GM12864 (cell line): ENCODE results near the gene UBAC2.

ENCODE experiments used
- DNase-seq: peaks from one replicate; pipeline ENCODE4 v3.0.0-alpha.2; 2011; ENCODE audit warnings: low read depth
- H3K4me3 ChIP-seq: 2 replicates; pipeline ENCODE4 v1.5.1; 2011; ENCODE audit warnings: mild to moderate bottlenecking, low read depth, low read length, control low read depth
- TF ChIP-seq, protein P1 (sequence below): IDR thresholded peaks from 2 replicates; pipeline ENCODE4 v1.5.1; 2011; ENCODE audit warnings: low read depth, mild to moderate bottlenecking, moderate library complexity, low read length, control low read depth, inconsistent platforms; ENCODE audit errors: missing control alignments

The UBAC2 gene

DNA sequence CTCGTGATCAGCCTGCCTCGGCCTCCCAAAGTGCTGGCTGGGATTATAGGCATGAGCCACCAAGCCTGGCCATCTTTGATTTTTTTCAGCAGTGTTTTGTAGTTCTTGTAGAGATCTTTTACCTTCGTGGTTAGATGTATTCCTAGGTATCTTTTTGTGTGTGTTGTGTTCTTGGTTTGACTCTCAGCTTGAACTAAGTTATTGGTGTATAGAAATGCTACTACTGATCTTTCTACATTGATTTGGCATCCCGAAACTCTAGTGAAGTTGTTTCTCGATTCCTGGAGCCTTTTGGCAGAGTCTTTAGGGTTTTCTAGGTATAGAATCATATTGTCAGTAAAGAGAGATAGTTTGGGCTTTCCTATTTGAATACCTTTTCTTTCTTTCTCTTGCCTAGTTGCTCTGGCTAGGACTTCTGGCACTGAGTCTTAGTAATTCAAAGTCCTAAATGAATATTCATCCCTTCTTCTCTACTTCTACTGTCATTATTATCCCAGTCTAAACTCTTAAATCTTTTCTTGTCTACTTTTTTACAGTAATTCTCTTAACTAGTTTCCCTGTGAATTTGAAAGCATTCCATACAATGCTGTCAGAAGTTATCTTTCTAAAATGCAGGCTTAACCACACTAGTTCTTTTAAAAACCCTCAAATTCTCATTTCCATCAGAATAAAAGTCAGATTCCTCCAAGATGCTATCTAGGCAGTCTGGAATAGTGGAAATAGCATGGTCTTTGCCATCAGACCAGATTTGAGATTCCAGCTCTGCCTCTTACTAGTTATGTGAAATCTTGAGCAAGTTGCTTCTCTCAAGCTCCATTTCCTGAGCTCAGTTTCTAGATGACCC, 50.5 kb downstream of the UBAC2 start:
- DNase-seq = no peak
- TF ChIP-seq, protein P1, sequence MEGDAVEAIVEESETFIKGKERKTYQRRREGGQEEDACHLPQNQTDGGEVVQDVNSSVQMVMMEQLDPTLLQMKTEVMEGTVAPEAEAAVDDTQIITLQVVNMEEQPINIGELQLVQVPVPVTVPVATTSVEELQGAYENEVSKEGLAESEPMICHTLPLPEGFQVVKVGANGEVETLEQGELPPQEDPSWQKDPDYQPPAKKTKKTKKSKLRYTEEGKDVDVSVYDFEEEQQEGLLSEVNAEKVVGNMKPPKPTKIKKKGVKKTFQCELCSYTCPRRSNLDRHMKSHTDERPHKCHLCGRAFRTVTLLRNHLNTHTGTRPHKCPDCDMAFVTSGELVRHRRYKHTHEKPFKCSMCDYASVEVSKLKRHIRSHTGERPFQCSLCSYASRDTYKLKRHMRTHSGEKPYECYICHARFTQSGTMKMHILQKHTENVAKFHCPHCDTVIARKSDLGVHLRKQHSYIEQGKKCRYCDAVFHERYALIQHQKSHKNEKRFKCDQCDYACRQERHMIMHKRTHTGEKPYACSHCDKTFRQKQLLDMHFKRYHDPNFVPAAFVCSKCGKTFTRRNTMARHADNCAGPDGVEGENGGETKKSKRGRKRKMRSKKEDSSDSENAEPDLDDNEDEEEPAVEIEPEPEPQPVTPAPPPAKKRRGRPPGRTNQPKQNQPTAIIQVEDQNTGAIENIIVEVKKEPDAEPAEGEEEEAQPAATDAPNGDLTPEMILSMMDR = no peak
- H3K4me3 ChIP-seq = no peak overlapping the region

DNA sequence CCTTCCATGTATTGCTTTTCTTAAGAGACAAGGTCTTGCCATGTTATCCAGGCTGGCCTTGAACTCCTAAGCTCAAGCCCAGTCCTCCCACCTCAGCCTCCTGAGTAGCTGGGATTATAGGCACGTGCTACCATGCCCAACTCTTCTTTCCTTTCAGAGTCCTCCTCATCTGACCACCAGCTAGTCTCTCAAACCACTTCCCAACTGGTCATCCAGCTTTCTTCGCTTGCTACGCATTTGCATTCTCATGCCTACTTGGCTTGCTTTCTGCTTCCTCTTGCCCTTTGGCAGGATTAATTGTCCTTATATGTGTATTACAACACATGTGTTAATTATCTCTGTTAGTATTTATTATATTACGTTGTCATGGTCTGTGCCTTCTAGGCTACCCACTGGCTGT, 51.3 kb downstream of the UBAC2 start:
- no peak overlapping the region for H3K4me3 ChIP-seq
- TF ChIP-seq, protein P1 = no peak
- DNase-seq = no peak

DNA sequence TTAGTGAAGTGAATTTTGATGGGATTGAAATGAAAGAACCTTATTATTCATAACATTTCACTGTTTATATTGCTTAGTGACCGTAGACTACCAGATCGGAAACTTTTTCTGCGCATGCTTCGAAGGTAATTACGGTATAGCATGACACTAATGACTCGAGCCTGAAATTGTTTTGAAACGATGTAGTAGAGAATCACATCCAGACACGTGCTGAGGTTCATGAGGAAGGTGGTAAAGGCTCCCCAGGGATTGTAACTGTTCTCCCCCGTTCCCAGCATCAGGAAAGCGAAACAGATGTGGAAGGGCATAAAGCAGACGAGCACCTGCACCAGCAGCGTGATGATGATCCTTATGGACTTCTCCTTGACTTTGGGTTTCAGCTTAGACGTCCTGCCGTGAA, 54.2 kb downstream of the UBAC2 start:
- H3K4me3 ChIP-seq = no peak overlapping the region
- TF ChIP-seq, protein P1 = no peak
- no peak for DNase-seq

DNA sequence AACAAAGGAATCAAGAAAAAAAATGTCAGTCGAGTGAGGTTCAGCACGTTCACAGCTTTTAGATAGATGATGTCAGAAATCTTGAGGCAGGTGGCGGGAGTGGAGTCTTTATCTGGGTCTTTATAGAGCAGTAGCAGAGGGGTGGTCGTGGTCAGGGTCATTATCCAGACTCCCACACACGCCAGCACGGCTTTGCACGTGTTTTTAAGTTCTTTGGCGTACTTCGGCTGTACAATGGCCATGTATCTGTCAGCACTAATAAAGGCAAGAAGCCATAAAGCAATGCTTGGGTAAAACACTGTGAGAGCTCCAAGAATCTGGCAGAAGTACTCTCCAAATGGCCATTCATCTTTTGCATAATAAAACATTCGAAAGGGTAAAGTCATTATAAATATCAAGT, 54.6 kb downstream of the UBAC2 start:
- TF ChIP-seq, protein P1 = no peak
- no peak overlapping the region for H3K4me3 ChIP-seq
- no peak for DNase-seq

DNA sequence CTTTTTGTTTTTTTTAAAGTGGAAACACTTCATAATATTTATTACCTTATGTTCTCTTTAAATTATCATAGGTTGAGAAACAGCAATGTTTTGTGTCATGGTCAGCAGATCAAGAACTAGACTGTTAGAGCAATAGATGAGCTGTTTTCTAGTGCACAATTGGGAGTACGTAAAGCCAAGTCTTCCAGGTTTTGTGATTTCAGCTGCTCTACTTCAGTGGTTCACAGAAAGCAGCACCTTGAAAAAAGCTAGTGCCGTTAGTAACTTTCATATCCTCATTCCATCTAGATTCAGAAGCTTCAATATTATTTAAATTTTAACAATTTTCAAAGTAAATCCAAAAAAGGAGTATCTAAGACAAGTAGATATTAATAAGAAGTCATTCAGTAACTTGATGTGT, 55.6 kb downstream of the UBAC2 start:
- H3K4me3 ChIP-seq = no peak overlapping the region
- TF ChIP-seq, protein P1 = no peak
- DNase-seq = no peak

DNA sequence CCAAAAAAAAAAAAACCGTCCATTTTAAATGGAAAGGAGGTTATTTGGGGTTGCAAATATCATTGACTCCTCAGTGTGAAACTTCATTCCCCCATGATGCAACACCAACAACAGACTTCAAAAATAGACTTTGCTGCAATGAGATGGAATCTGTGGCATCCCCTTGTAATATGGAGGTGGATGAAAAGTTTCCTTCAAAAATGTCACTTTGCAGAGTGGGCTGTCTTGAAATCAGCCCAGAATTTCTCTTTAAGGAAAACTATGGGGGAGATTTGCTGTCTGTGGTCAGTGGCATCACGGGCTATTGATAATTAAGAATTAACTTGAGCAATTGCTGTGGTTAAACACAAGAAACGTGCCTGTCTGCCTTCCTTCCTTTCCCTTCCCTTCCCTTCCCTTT, 56.1 kb downstream of the UBAC2 start:
- H3K4me3 ChIP-seq = no peak overlapping the region
- TF ChIP-seq, protein P1 = no peak
- no peak for DNase-seq

DNA sequence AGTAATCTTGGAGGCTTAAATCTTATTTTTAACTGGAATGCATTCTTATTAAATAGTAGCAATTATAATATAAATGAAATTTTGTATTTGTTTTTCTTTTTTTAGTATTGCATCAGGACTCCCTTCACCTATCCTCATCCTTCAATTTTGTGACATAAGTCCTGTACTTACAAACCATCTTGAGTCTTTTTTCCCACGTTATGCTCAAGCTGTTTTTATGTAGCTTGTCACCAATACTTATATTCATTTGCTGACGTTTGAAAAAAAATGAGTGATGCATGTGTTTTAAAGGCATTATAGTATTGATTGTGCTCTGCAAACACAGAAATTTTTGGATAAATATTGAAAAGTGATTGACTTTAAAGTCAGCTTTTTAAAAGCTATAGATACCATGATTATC, 56.6 kb downstream of the UBAC2 start:
- no peak for DNase-seq
- H3K4me3 ChIP-seq = no peak overlapping the region
- TF ChIP-seq, protein P1 = no peak
